Testis (tissue), 3 donors: Measurements from ENCODE around the gene RFC3. TPM values are rescaled to one million over a fixed set of nuclear protein-coding genes. Genes with fewer than 3 reads are reported as not detected.

Experiments
- DNase-seq: peaks from one replicate; pipeline ENCODE4 v3.0.0-alpha.2; 2019
- H3K27ac ChIP-seq, 2 donors: fragments of 200-600 bp; sonication (generic); one replicate each; pipeline ENCODE4 v1.5.1; 2019
- H3K27me3 ChIP-seq: fragments of 200-600 bp; sonication (generic); one replicate; pipeline ENCODE4 v1.5.1; 2019
- H3K36me3 ChIP-seq: fragments of 200-600 bp; sonication (generic); one replicate; pipeline ENCODE4 v1.5.1; 2017; ENCODE audit warnings: low read depth; ENCODE audit errors: missing control alignments
- H3K4me1 ChIP-seq: fragments of 200-600 bp; sonication (generic); one replicate; pipeline ENCODE4 v1.5.1; 2019
- H3K4me3 ChIP-seq, 2 donors: fragments of 200-600 bp; sonication (generic); one replicate each; pipeline ENCODE4 v1.5.1; 2017 to 2019
- H3K9me3 ChIP-seq: fragments of 200-600 bp; sonication (generic); one replicate; pipeline ENCODE4 v1.5.1; 2017
- POLR2A ChIP-seq: fragments of 450-650 bp; IDR thresholded peaks from one replicate; pipeline ENCODE4 v1.6.1; 2017; ENCODE audit warnings: antibody characterized with exemption, mild to moderate bottlenecking, moderate library complexity
- WGBS, 2 donors: methylation state at CpG; one replicate each; pipeline ENCODE4 v1.1.5; 2018; 5-methylcytosine and 5-hydroxymethylcytosine counted together
- intact Hi-C: fragments of 100-400 bp; cut with DNase I; formaldehyde crosslinking; loops from one replicate; pipeline ENCODE4 v1.15.1; 2023; ENCODE audit warnings: low total_unique reads
- polyA plus RNA-seq: library from polyadenylated mRNA; stranded (reverse); fragments of 350-450 nt; fragmentation: Illumina TruSeq; extraction: RNeasy Lipid Tissue Mini Kit (QIAGEN cat#74804); gene quantifications from one replicate; pipeline ENCODE4 v1.2.3, GENCODE V29; 2014; ENCODE audit warnings: low read depth, low replicate concordance; ENCODE audit not compliant: insufficient read depth
- total RNA-seq, 2 donors: library from RNA; depleted of rRNA; stranded (reverse); fragments of >200 nt; gene quantifications; one replicate each; pipeline ENCODE4 v1.2.3, GENCODE V29; 2016
- TF ChIP-seq, protein P1 (sequence below), 3 experiments: fragments of 450-650 bp in 2 of 3; fragments of 200-600 bp in 1 of 3; sonication (generic) in 1 of 3; IDR thresholded peaks; one replicate each; pipeline ENCODE4 v1.5.1; 2016 to 2019; ENCODE audit warnings: antibody characterized with exemption in 3 of 3, mild to moderate bottlenecking in 2 of 3, moderate library complexity in 1 of 3

RFC3 gene
- total and polyA plus RNA-seq, 3 donors from 2014 or later: 20.2 to 42.2 (median 35.1) TPM

DNA sequence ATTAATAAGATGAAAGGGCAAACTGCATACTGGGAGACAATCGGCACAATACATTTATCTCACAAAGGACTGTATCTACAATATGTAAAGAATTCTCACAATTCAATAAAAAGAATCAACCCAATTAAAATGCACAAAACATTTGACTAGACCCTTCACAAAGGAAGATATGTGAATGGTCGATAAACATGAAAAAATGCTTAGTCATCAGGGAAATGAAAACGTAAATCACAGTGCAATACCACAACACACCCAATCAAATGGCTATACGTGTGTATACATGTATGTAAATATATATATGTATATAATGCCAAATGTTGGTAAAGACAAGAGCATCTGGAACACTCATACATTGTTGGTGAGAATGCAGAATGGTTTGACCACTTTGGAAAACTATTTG lies 21.9 kb upstream of the RFC3 start:
- no peaks in the 10 kb centered on the region for H3K9me3 ChIP-seq
- H3K27me3 ChIP-seq: no peaks in the 10 kb centered on the region
- no peaks in the 10 kb centered on the region for H3K36me3 ChIP-seq
- no peak for DNase-seq
- no peak overlapping the region for H3K27ac ChIP-seq
- intact Hi-C loops: no loop called here
- H3K4me1 ChIP-seq: no peaks in the 10 kb centered on the region
- H3K4me3 ChIP-seq: no peak overlapping the region
- 92 to 93% methylated on average over 4 of the region's 4 CpGs for WGBS, 2 donors
- TF ChIP-seq, protein P1, sequence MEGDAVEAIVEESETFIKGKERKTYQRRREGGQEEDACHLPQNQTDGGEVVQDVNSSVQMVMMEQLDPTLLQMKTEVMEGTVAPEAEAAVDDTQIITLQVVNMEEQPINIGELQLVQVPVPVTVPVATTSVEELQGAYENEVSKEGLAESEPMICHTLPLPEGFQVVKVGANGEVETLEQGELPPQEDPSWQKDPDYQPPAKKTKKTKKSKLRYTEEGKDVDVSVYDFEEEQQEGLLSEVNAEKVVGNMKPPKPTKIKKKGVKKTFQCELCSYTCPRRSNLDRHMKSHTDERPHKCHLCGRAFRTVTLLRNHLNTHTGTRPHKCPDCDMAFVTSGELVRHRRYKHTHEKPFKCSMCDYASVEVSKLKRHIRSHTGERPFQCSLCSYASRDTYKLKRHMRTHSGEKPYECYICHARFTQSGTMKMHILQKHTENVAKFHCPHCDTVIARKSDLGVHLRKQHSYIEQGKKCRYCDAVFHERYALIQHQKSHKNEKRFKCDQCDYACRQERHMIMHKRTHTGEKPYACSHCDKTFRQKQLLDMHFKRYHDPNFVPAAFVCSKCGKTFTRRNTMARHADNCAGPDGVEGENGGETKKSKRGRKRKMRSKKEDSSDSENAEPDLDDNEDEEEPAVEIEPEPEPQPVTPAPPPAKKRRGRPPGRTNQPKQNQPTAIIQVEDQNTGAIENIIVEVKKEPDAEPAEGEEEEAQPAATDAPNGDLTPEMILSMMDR (IDR thresholded peaks at IDR 0.05): no peak
- TF ChIP-seq POLR2A: no peak

DNA sequence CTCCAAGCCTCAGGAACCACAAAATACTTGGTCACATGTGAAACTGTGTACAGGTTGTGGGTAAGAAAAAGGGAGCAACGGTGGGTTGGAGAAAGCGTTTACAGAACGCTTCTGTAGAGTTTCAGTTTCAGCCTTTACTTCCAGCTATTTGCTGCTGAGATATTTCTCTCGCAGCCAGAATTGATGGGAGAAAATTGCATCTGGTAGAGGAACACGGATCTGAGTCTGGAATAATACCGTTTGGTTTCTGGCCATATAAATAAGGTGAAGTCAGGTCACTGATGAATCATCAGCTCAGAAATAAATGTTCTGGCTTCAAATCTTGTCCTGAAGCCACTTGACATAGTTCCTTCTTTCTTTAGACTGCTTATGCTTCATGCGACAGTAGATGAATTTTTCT lies 20.3 kb upstream of the RFC3 start:
- no peaks in the 10 kb centered on the region for H3K27me3 ChIP-seq
- H3K4me3 ChIP-seq: no peak overlapping the region
- 31 to 39% methylated on average over 7 of the region's 7 CpGs for WGBS, 2 donors
- no peak for DNase-seq
- no peaks in the 10 kb centered on the region for H3K9me3 ChIP-seq
- no peaks in the 10 kb centered on the region for H3K4me1 ChIP-seq
- intact Hi-C loops: no loop called here
- TF ChIP-seq, protein P1 (IDR thresholded peaks at IDR 0.05): no peak
- TF ChIP-seq POLR2A: no peak
- peak overlapping the region; percentile 18 to 65 for H3K27ac ChIP-seq
- H3K36me3 ChIP-seq: no peaks in the 10 kb centered on the region

DNA sequence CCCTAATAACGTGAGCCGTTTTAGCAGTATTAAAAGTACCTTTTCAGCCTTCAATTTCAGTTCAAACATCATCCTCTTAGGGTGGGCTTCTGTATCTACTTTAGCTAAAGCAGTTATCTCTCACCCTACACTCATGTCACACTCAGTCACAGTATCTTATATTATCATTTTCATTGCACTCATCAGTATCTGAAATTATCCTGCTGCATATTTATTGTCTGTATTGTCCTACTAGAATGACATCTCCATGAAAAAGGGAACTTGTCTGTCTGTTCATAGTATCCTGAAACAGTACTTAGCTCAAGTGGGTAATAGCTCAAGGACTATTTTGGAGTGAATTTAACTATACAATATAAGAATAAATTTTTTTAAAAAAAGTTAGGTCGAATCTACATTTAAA lies 19.9 kb upstream of the RFC3 start:
- Histone ChIP-seq H3K4me3 (no peak overlapping the region), H3K9me3 (no peaks in the 10 kb centered on the region), H3K27ac (peak overlapping the region in 1 of 2 donors; percentile 65), H3K27me3 (no peaks in the 10 kb centered on the region), H3K4me1 (no peaks in the 10 kb centered on the region), H3K36me3 (no peaks in the 10 kb centered on the region)
- intact Hi-C loops: no loop called here
- TF ChIP-seq POLR2A: no peak
- TF ChIP-seq, protein P1 (IDR thresholded peaks at IDR 0.05): no peak
- 68 to 69% methylated on average over 3 of the region's 3 CpGs for WGBS, 2 donors
- DNase-seq: no peak

DNA sequence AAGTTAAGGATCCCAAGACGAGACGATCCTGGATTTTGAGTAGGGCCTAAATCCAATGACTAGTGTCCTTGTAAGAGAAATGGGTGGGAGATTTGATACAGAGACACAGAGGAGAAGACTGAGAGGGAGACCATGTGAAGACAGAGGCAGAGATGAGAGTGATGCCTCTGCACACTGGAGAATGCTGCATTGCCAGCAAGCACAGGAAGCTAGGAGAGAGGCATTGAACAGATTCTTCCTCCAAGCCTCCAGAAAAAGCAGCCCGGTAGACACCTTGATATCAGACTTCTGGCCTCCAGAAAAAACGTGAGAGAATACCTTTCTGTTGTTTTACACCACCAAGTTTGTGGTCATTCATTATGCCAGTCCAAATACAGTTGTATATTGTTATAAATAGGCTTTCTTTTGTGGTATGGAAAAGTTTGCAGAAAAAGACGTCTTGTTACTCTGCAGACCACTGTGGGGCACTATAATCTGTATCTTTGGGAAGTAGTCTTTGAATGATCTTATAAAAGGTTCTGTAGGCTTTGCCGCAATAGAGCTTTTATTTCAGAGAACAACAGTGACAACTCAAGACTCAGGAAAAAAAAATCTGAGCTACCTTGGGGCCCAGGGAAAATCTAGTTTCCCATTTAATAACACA lies 17.9 kb upstream of the RFC3 start:
- no peaks in the 10 kb centered on the region for H3K4me1 ChIP-seq
- intact Hi-C loops: no loop called here
- H3K9me3 ChIP-seq: no peaks in the 10 kb centered on the region
- no peak for DNase-seq
- WGBS, 2 donors: 48 to 58% methylated on average over 6 of the region's 6 CpGs
- no peak overlapping the region for H3K4me3 ChIP-seq
- H3K36me3 ChIP-seq: no peaks in the 10 kb centered on the region
- TF ChIP-seq, protein P1 (IDR thresholded peaks at IDR 0.05): peak in 2 of 3 experiments; percentile 19 to 37
- TF ChIP-seq POLR2A: no peak
- H3K27ac ChIP-seq: no peak overlapping the region
- H3K27me3 ChIP-seq: no peaks in the 10 kb centered on the region

DNA sequence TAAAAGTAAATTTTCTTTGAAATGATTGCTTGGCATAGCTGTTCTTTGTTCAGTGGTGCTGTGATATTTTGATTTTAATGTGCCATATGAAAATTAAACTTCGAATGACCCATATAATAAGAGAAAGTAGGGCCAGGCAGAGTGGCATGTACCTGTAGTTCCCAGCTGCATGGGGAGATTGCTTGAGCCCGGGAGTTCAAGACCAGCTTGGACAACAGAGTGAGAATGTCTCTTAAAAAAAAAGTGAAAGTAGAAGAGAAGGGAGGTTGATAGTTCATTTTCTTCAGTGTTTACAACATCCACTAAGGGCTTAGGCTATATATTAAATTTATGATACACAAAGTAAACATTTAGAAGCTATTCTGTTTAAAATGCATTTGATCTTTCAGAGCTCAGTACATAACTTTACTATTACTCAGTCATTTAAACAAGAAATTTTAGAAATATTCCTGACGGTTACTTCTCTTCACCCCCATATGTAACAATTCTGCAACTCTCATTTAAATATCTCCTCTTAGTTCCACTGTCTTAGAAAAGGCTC lies 17.2 kb upstream of the RFC3 start:
- Histone ChIP-seq H3K36me3 (no peaks in the 10 kb centered on the region), H3K27ac (no peak overlapping the region)
- WGBS, 2 donors: 33% methylated on average over 3 of the region's 3 CpGs

More for the DNA sequence above, 17.2 kb upstream of the RFC3 start:
- H3K9me3 ChIP-seq: no peaks in the 10 kb centered on the region
- TF ChIP-seq, protein P1 (IDR thresholded peaks at IDR 0.05): no peak
- TF ChIP-seq POLR2A: no peak
- H3K4me1 ChIP-seq: no peaks in the 10 kb centered on the region
- intact Hi-C loops: no loop called here
- no peak for DNase-seq
- H3K27me3 ChIP-seq: no peaks in the 10 kb centered on the region
- H3K4me3 ChIP-seq: no peak overlapping the region
